HL-60 (cell line): ENCODE measurements around the gene MYL10.
"Not testable (repeated sequence)": the region's sequence is repeated elsewhere in the genome, so short reads cannot be mapped to it uniquely, and the experiment has no call there.

ENCODE experiments used
- GABPA ChIP-seq: IDR thresholded peaks from 2 replicates; pipeline ENCODE4 v1.6.1; 2012; ENCODE audit warnings: low read depth
- POLR2AphosphoS5 ChIP-seq: IDR thresholded peaks from 2 replicates; pipeline ENCODE4 v1.6.1; 2012; ENCODE audit warnings: low read depth
- TF ChIP-seq, protein P1 (sequence below): IDR thresholded peaks from one replicate; pipeline ENCODE4 v1.5.1; 2011; ENCODE audit warnings: low read length, control low read depth, inconsistent platforms; ENCODE audit not compliant: insufficient read depth

DNA sequence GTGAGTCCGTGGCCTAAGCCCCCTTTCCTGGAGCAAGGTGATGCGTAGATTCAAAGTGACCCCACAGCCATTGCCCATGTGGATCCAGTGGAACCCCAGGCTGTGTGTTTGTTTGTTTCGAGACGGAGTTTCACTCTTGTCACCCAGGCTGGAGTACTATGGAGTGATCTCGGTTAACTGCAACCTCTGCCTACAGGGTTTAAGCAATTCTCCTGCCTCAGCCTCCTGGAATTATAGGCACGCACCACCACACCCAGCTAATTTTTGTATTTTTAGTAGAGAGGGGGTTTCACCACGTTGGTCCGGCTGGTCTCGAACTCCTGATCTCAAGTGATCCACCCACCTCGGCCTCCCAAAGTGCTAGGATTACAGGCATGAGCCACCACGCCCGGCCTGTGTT lies 18.8 kb upstream of the MYL10 start:
- TF ChIP-seq, protein P1, sequence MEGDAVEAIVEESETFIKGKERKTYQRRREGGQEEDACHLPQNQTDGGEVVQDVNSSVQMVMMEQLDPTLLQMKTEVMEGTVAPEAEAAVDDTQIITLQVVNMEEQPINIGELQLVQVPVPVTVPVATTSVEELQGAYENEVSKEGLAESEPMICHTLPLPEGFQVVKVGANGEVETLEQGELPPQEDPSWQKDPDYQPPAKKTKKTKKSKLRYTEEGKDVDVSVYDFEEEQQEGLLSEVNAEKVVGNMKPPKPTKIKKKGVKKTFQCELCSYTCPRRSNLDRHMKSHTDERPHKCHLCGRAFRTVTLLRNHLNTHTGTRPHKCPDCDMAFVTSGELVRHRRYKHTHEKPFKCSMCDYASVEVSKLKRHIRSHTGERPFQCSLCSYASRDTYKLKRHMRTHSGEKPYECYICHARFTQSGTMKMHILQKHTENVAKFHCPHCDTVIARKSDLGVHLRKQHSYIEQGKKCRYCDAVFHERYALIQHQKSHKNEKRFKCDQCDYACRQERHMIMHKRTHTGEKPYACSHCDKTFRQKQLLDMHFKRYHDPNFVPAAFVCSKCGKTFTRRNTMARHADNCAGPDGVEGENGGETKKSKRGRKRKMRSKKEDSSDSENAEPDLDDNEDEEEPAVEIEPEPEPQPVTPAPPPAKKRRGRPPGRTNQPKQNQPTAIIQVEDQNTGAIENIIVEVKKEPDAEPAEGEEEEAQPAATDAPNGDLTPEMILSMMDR, result not testable (repeated sequence)
- not testable (repeated sequence) for TF ChIP-seq GABPA, POLR2AphosphoS5
